Measurements from ENCODE around the gene BAZ2A. TPM values are rescaled to one million over a fixed set of nuclear protein-coding genes. Genes with fewer than 3 reads are reported as not detected.

The BAZ2A gene
- total and polyA plus RNA-seq, 2 donors (not counting 3 experiments of a cell fraction or from before 2014, with no cell fraction given): 56.0 to 91.4 TPM

- Histone ChIP-seq H3K27ac (ENCODE audit: insufficient read depth, low read depth, low read length) (no peak overlapping the region), H3K4me3 (replicated peaks in 1 of 3; ENCODE audit: insufficient read depth in 1 of 3, low read depth in 1 of 3, low read length in 3 of 3) (no peak overlapping the region), H3K9me3 (replicated peaks; ENCODE audit: control insufficient read depth, insufficient read depth, low read length) (no peaks in the 10 kb centered on the region), H4K20me1 (replicated peaks; ENCODE audit: control insufficient read depth, extremely low read depth, insufficient read depth, low read length) (no peaks in the 10 kb centered on the region), H2AFZ (ENCODE audit: low read depth, low read length) (no peak overlapping the region), H3K4me2 (ENCODE audit: insufficient read depth, low read length) (no peak overlapping the region), H3K79me2 (ENCODE audit: control insufficient read depth, insufficient read depth, low read length) (peaks cover 2% of the 10 kb centered on the region), H3K27me3 (ENCODE audit: control insufficient read depth in 2 of 2, insufficient read depth in 2 of 2, low read length in 2 of 2) (no peaks in the 10 kb centered on the region), H3K9me1 (replicated peaks; ENCODE audit: control insufficient read depth, extremely low read depth, insufficient read depth, low read length) (no peaks in the 10 kb centered on the region), H3K36me3 (ENCODE audit: control insufficient read depth in 2 of 2, extremely low read depth in 1 of 2, insufficient read depth in 2 of 2, low read length in 2 of 2) (peaks cover 6 to 20% of the 10 kb centered on the region in 2 experiments), H3K4me1 (ENCODE audit: control insufficient read depth, extremely low read depth, insufficient read depth, low read length) (peaks cover 4% of the 10 kb centered on the region), H3K9ac (replicated peaks; ENCODE audit: extremely low read depth, insufficient read depth, low read length) (no peak overlapping the region)
- intact Hi-C loops (cut with micrococcal nuclease): loop anchor here (2.0 kb wide), 1 partner anchor 23 kb away; no protein-coding TSS in a partner anchor
- ChIA-PET POLR2A (no interaction called here), CTCF (interaction anchor here (0.7 to 4.3 kb wide), 4 partner anchors 10 to 57 kb away, joined by 4 to 124 read pairs (median 5); no protein-coding TSS in a partner anchor)
- BruUV-seq (replicated peaks): no TSS peak
- FAIRE-seq: no peak
- no peak for TF ChIP-seq MYC (IDR thresholded peaks at IDR 0.05; ENCODE audit: low read depth, low read length)
- TF ChIP-seq EZH2 (IDR thresholded peaks at IDR 0.05; ENCODE audit: borderline replicate concordance, low read depth, low read length, severe bottlenecking): no peak
- dilution Hi-C loops (cut with MboI; ENCODE audit: extremely low pct_ligation_motif_present, low sequenced_read_pairs): no loop called here
- DNase-seq (ENCODE audit: low read depth, low spot score): no peak
Measured at GRCh38 chr12:56572288-56572687, 57.8 kb downstream of the BAZ2A start.

GRCh38 chr12:56571121-56571520, 59.0 kb downstream of the BAZ2A start:
- H3K27me3 ChIP-seq (ENCODE audit: control insufficient read depth in 2 of 2, insufficient read depth in 2 of 2, low read length in 2 of 2): no peaks in the 10 kb centered on the region
- no peak overlapping the region for H3K27ac ChIP-seq (ENCODE audit: insufficient read depth, low read depth, low read length)
- no TSS peak for BruUV-seq (replicated peaks)
- no peak overlapping the region for H2AFZ ChIP-seq (ENCODE audit: low read depth, low read length)
- no peaks in the 10 kb centered on the region for H3K9me1 ChIP-seq (replicated peaks; ENCODE audit: control insufficient read depth, extremely low read depth, insufficient read depth, low read length)
- CTCF ChIA-PET: interaction anchor here (1.8 to 6.3 kb wide), 3 partner anchors 35 to 56 kb away, joined by 3 to 53 read pairs (median 7); partner anchors contain the start of gene RBMS2
- no peaks in the 10 kb centered on the region for H3K9me3 ChIP-seq (replicated peaks; ENCODE audit: control insufficient read depth, insufficient read depth, low read length)
- no peaks in the 10 kb centered on the region for H4K20me1 ChIP-seq (replicated peaks; ENCODE audit: control insufficient read depth, extremely low read depth, insufficient read depth, low read length)
- intact Hi-C loops (cut with micrococcal nuclease) (no loop called here), dilution Hi-C loops (cut with MboI; ENCODE audit: extremely low pct_ligation_motif_present, low sequenced_read_pairs) (no loop called here)
- peaks cover 6 to 20% of the 10 kb centered on the region in 2 experiments for H3K36me3 ChIP-seq (ENCODE audit: control insufficient read depth in 2 of 2, extremely low read depth in 1 of 2, insufficient read depth in 2 of 2, low read length in 2 of 2)
- FAIRE-seq (no peak), DNase-seq (ENCODE audit: low read depth, low spot score) (no peak)
- no peak overlapping the region for H3K9ac ChIP-seq (replicated peaks; ENCODE audit: extremely low read depth, insufficient read depth, low read length)
- H3K4me2 ChIP-seq (ENCODE audit: insufficient read depth, low read length): no peak overlapping the region
- H3K4me1 ChIP-seq (ENCODE audit: control insufficient read depth, extremely low read depth, insufficient read depth, low read length): peaks cover 12% of the 10 kb centered on the region
- H3K79me2 ChIP-seq (ENCODE audit: control insufficient read depth, insufficient read depth, low read length): peaks cover 5% of the 10 kb centered on the region
- H3K4me3 ChIP-seq (replicated peaks in 1 of 3; ENCODE audit: insufficient read depth in 1 of 3, low read depth in 1 of 3, low read length in 3 of 3): no peak overlapping the region
- POLR2A ChIA-PET: no interaction called here
- TF ChIP-seq MAX (IDR thresholded peaks at IDR 0.05; ENCODE audit: insufficient read depth, insufficient read length): no peak
